Activated CD8-positive, alpha-beta memory T cell treated with anti-CD3 and anti-CD28 coated beads for 48 hours (primary cell): ENCODE results near the gene ENTPD6.

ENCODE experiments used
- DNase-seq, 3 experiments: peaks; one replicate each; pipeline ENCODE4 v3.0.0-alpha.2; 2020; ENCODE audit warnings: low read depth in 2 of 3, low spot score in 2 of 3

Gene ENTPD6

DNA sequence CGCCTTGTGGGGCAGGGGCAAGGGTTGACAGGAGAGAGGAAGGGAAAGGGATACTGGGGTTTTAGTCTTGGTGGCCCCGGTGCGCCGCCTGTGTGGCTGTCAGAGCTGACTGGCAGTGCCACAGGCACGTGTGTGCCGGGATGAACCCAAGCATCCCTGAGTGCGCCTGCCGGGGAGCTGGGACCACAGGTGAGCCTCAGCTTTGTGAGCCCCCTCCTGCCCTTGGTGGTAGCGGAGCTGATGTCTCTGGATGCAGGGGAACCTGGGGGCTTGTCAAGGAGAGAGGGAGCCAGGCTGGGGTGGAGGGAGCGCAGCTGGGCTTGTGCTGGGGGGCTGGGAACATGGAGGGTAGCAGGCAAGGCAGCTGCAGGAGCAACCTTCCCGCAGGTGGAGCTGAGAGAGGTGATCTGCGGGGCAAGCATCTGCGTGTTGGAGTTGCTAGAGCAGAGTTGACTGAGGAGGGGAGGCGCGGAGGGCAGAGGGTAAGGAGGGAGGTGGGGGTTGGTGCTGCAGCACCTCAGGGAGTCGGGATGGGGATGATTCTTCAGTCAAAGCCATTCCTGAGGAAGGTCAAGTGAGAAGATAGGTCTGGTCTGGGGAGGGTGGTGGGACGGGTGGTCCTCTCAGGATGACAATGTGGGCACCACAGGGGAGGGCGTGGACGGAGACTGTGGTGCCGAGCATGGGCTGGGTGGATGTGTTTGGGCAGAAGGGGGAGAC, 80.5 kb downstream of the ENTPD6 start:
- no peak for DNase-seq
